CD1c-positive myeloid dendritic cell (primary cell): ENCODE results near the gene CORO6.

ENCODE experiments used
- DNase-seq: peaks from one replicate; pipeline ENCODE4 v3.0.0-alpha.2; 2016; ENCODE audit errors: extremely low spot score

CORO6 gene

GRCh38 chr17:29633886-29634285 is 11.2 kb upstream of the CORO6 start:
- DNase-seq = no peak

GRCh38 chr17:29630630-29631193 is 8.0 kb upstream of the CORO6 start:
- DNase-seq = no peak

GRCh38 chr17:29629839-29630238 is 7.1 kb upstream of the CORO6 start:
- no peak for DNase-seq

- DNase-seq = no peak
Observed at GRCh38 chr17:29628644-29629043, 5.9 kb upstream of the CORO6 start.

- no peak for DNase-seq
Observed at GRCh38 chr17:29627951-29628350, 5.2 kb upstream of the CORO6 start.

- no peak for DNase-seq
Observed at GRCh38 chr17:29625037-29625750, 2.5 kb upstream of the CORO6 start.

GRCh38 chr17:29624586-29624985 is 1.9 kb upstream of the CORO6 start:
- no peak for DNase-seq

GRCh38 chr17:29623283-29623647 is 553 bp upstream of the CORO6 start:
- no peak for DNase-seq

GRCh38 chr17:29621751-29622194 is 939 bp downstream of the CORO6 start:
- no peak for DNase-seq

GRCh38 chr17:29620779-29621500 is 1.8 kb downstream of the CORO6 start:
- DNase-seq = no peak

- no peak for DNase-seq
Observed at GRCh38 chr17:29620271-29620670, 2.4 kb downstream of the CORO6 start.

- DNase-seq = no peak
Observed at GRCh38 chr17:29619251-29619650, 3.5 kb downstream of the CORO6 start.

- no peak for DNase-seq
Observed at GRCh38 chr17:29618272-29619065, 4.2 kb downstream of the CORO6 start.

- DNase-seq = peak; percentile 90
Observed at GRCh38 chr17:29617481-29618271, 5.0 kb downstream of the CORO6 start.

- DNase-seq = peak; percentile 88
Observed at GRCh38 chr17:29617125-29617480, 5.6 kb downstream of the CORO6 start.

- DNase-seq = peak; percentile 23
Observed at GRCh38 chr17:29616300-29617048, 6.2 kb downstream of the CORO6 start.

- peak; percentile 94 for DNase-seq
Observed at GRCh38 chr17:29615492-29616299, 7.0 kb downstream of the CORO6 start.

- DNase-seq = peak; percentile 81
Observed at GRCh38 chr17:29615048-29615385, 7.7 kb downstream of the CORO6 start.

- no peak for DNase-seq
Observed at GRCh38 chr17:29614349-29615047, 8.2 kb downstream of the CORO6 start.
